GM12865 (cell line): Measurements from ENCODE around the gene FBXL4.
A peak's percentile ranks its signal among the peaks of the same experiment; 100 is the strongest.

ENCODE experiments used
- DNase-seq: peaks from one replicate; pipeline ENCODE4 v3.0.0; 2010; ENCODE audit warnings: low read depth
- H3K4me3 ChIP-seq: 2 replicates; pipeline ENCODE4 v1.5.1; 2011; ENCODE audit warnings: mild to moderate bottlenecking, low read depth, low read length, control low read depth
- CTCF ChIP-seq: IDR thresholded peaks from 2 replicates; pipeline ENCODE4 v1.5.1; 2011; ENCODE audit warnings: low read length, control low read depth, low read depth, inconsistent platforms; ENCODE audit not compliant: insufficient read depth; ENCODE audit errors: missing control alignments

The FBXL4 gene

GRCh38 chr6:98947411-98948292 lies at the start of gene FBXL4:
Gene FBXL4, minus strand, starts transcription at chr6:98947946. Its CDS starts 20,958 bp downstream, at chr6:98926988.
- peak within 1 kb of the TSS; percentile 88 for H3K4me3 ChIP-seq
- peak; percentile 86 for DNase-seq
- no peak for TF ChIP-seq CTCF

GRCh38 chr6:98995116-98995515 lies 47.4 kb upstream of the FBXL4 start:
- no peak for TF ChIP-seq CTCF
- no peak overlapping the region for H3K4me3 ChIP-seq
- DNase-seq: no peak

GRCh38 chr6:98992535-98992934 lies 44.8 kb upstream of the FBXL4 start:
- DNase-seq: no peak
- no peak for TF ChIP-seq CTCF
- no peak overlapping the region for H3K4me3 ChIP-seq

DNA sequence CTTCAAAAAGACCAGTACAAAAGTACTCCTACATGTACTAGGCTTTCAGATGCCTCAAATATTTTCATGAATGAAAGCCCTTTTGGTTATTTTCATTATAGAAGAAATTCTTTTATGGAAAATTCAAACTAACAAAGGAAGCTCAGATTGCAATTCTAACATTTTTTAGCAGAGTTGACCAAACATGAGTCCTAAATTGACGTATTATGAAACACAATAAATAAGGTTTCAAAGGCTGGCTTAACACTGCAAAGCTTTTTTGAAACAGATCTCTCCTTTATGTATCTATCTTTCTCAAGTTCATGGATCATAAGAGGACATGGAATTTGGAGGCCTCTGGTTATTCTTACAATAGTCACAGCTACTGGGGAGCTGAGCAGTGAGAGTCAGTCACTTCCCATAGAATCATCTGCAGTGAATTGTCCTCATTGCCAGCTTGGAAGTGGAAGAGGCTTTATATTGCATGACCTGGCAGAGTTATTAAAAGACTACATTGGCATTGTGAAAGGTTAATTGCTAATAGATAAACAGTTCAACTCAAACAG lies 38.4 kb upstream of the FBXL4 start:
- DNase-seq: no peak
- no peak overlapping the region for H3K4me3 ChIP-seq
- no peak for TF ChIP-seq CTCF

GRCh38 chr6:98985391-98985790 lies 37.6 kb upstream of the FBXL4 start:
- no peak for DNase-seq
- TF ChIP-seq CTCF: no peak
- no peak overlapping the region for H3K4me3 ChIP-seq

DNA sequence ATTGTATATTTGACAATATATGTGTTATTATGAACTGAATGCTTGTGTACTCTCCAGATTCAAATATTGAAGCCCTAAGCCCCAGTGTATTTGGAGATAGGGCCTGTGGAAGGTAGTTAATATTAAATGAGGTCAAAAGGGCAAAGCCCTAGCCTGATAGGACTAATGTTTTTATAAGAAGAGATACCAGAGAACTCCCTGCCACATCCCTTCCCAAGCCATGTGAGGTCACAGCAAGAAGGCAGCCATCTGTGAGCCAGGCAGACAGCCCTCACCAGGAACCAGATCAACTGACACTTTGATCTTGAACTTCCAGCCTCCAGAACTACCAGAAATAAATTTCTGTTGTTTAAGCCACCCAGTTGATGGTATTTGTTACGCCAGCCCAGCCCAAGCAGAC lies 36.4 kb upstream of the FBXL4 start:
- TF ChIP-seq CTCF: no peak
- H3K4me3 ChIP-seq: no peak overlapping the region
- no peak for DNase-seq
